Activated CD4-positive, alpha-beta T cell treated with anti-CD3 and anti-CD28 coated beads for 36 hours (primary cell): Measurements from ENCODE around the gene ANKS1B. TPM values are rescaled to one million over a fixed set of nuclear protein-coding genes. Genes with fewer than 3 reads are reported as not detected.

Experiments
- ATAC-seq: fragments of 200-7000 bp; cut with Tn5 transposase; one replicate; pipeline ENCODE4 v1.10.0; 2021; ENCODE audit warnings: mild to moderate bottlenecking, moderate library complexity
- CTCF ChIA-PET: fragments of 350-600 bp; sonication (Branson Sonifier 250); formaldehyde crosslinking; loops from one replicate; lab custom pipeline; 2021; ENCODE audit warnings: antibody characterized with exemption; lab: Charles Lee
- POLR2A ChIA-PET: fragments of 350-600 bp; sonication (Branson Sonifier 250); formaldehyde crosslinking; loops from one replicate; lab custom pipeline; 2021; ENCODE audit warnings: antibody characterized with exemption, inconsistent platforms; lab: Charles Lee
- DNase-seq: peaks from one replicate; pipeline ENCODE4 v3.0.0-alpha.2; 2020
- H3K27ac Mint-ChIP-seq: one replicate; pipeline ENCODE4 v1.8.0; 2021; ENCODE audit warnings: mixed read lengths
- H3K27me3 Mint-ChIP-seq: one replicate; pipeline ENCODE4 v1.8.0; 2021; ENCODE audit warnings: mixed read lengths
- H3K36me3 Mint-ChIP-seq: one replicate; pipeline ENCODE4 v1.8.0; 2021; ENCODE audit warnings: low read depth, mixed read lengths
- H3K4me1 Mint-ChIP-seq: one replicate; pipeline ENCODE4 v1.8.0; 2021; ENCODE audit warnings: mixed read lengths
- H3K4me3 Mint-ChIP-seq: one replicate; pipeline ENCODE4 v1.8.0; 2021; ENCODE audit warnings: mild to moderate bottlenecking, moderate library complexity, mixed read lengths
- H3K9me3 Mint-ChIP-seq: one replicate; pipeline ENCODE4 v1.8.0; 2021; ENCODE audit warnings: low read depth, mixed read lengths
- intact Hi-C, 2 experiments: fragments of 100-400 bp; cut with DNase I in 1 of 2; cut with micrococcal nuclease in 1 of 2; formaldehyde crosslinking; loops; one replicate each; pipeline versions ENCODE4 v1.14.2 to v1.15.1; 2022 to 2024; cut with DNase I, micrococcal nuclease
- total RNA-seq, 2 experiments: library from RNA; stranded (reverse); gene quantifications; one replicate each; pipeline ENCODE4 v1.2.3, GENCODE V29; 2021

Gene ANKS1B
- total RNA-seq, 2 experiments from 2014 or later, result 0.19 to 0.73 TPM

DNA sequence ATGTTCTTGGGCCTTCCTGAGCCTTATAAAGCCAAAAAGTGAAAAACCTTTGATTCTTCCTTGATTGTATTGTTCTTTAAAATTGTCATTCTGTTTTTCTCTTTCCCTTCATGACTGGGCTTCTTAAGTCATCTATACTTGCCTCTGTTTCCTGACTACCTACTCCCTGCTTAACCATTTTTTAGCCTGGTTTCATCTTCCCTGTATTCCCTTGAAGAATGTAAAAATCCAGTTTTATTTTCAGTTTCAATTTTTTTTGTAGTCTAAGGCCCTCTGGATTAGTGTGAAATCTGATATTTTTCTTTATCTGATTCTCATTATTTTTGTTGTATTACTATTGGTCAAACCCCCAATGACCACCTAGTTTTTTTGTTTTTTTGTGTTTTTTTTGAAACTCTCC lies 1293.4 kb downstream of the ANKS1B start:
- H3K4me3 Mint-ChIP-seq, result no peak overlapping the region
- ATAC-seq (no peak), DNase-seq (no peak)
- no peaks in the 10 kb centered on the region for H3K27me3 Mint-ChIP-seq
- ChIA-PET POLR2A (no interaction called here), CTCF (no interaction called here)
- intact Hi-C loops, result no loop called here
- H3K36me3 Mint-ChIP-seq, result peaks cover 38% of the 10 kb centered on the region
- H3K27ac Mint-ChIP-seq, result no peak overlapping the region
- no peaks in the 10 kb centered on the region for H3K9me3 Mint-ChIP-seq
- peaks cover 2% of the 10 kb centered on the region for H3K4me1 Mint-ChIP-seq

DNA sequence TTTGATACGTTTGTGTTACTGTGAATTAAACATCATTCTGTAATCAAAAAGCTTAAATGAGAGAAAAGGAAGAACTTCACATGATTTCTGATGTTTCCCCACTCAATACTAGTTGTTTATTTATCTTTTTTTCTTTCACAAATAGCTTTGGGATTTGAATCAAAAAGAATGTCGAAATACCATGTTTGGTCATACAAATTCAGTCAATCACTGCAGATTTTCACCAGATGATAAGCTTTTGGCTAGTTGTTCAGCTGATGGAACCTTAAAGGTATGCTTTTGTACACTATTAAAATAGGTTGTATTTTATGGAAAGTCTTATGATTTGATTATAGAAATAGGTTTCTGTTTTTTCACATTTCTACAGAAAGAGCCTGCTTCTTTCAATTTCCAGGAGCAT lies 1298.1 kb downstream of the ANKS1B start:
- POLR2A ChIA-PET, result no interaction called here
- no peak for DNase-seq
- CTCF ChIA-PET, result no interaction called here
- no peak for ATAC-seq
- intact Hi-C loops, result no loop called here
- Mint-ChIP-seq H3K36me3 (peaks cover 24% of the 10 kb centered on the region), H3K4me1 (peaks cover under 1% of the 10 kb centered on the region), H3K27ac (no peak overlapping the region), H3K27me3 (no peaks in the 10 kb centered on the region), H3K4me3 (no peak overlapping the region), H3K9me3 (no peaks in the 10 kb centered on the region)

Other genes with a start within 250 kb of the ANKS1B start
- 10 to 100 TPM; 39.5 to 48.7 TPM for gene BLTP3B, start 157.9 kb upstream of the ANKS1B start, total RNA-seq
- 10 to 100 TPM; 21.6 to 37.3 TPM for gene ACTR6, start 215.9 kb upstream of the ANKS1B start, total RNA-seq